ENCODE measurements around the gene HSPA12B. TPM values are rescaled to one million over a fixed set of nuclear protein-coding genes. Genes with fewer than 3 reads are reported as not detected.

The HSPA12B gene
- polyA plus RNA-seq, 2 donors: 2.0 to 2.3 TPM

- Histone ChIP-seq H3K36me3 (ENCODE audit: control insufficient read depth in 2 of 2, insufficient read depth in 2 of 2, low read length in 1 of 2) (no peaks in the 10 kb centered on the region), H3K27me3 (ENCODE audit: control insufficient read depth in 1 of 2, insufficient read depth in 2 of 2, low read length in 2 of 2) (peaks cover 0 to 3% of the 10 kb centered on the region in 2 donors)
- 77 to 78% methylated on average over 11 of the region's 11 CpGs for WGBS, 2 donors
These were observed 13.2 kb downstream of the HSPA12B start for GRCh38 chr20:3745686-3746173.

DNA sequence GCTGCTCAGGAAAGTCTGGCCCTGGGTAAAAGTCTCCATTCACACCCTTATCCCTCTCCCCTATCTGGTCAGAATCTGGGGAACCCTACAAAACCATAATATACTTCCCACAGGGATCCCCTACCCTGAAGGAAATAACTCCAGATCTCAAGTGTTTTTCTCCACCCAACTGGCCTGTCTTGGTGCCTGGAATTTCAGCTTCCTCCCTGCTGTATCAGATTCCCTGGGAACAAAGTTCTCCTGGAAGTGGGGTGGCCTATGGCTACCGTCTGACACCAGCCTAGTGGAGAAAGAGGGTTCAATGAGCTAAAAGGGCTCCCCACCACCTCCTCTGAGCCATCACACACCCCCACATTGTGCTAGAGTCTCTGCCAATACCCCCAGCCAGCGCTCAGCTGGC lies 15.0 kb downstream of the HSPA12B start:
- Histone ChIP-seq H3K4me1 (ENCODE audit: control insufficient read depth in 2 of 2, insufficient read depth in 2 of 2, low read length in 1 of 2) (peaks cover 4 to 20% of the 10 kb centered on the region in 2 donors), H3K27ac (ENCODE audit: low read depth in 2 of 2, low read length in 1 of 2) (no peak overlapping the region), H3K36me3 (ENCODE audit: control insufficient read depth in 2 of 2, insufficient read depth in 2 of 2, low read length in 1 of 2) (no peaks in the 10 kb centered on the region), H3K9me3 (ENCODE audit: control insufficient read depth in 2 of 2, insufficient read depth in 1 of 2, low read depth in 1 of 2, low read length in 1 of 2) (no peaks in the 10 kb centered on the region), H3K27me3 (ENCODE audit: control insufficient read depth in 1 of 2, insufficient read depth in 2 of 2, low read length in 2 of 2) (peaks cover 0 to 3% of the 10 kb centered on the region in 2 donors), H3K4me3 (ENCODE audit: low read depth in 1 of 2, low read length in 2 of 2) (no peak overlapping the region)
- WGBS, 2 donors: 68 to 83% methylated on average over 2 of the region's 2 CpGs

More at GRCh38 chr20:3745686-3746173, 13.2 kb downstream of the HSPA12B start:
- peaks cover 4 to 12% of the 10 kb centered on the region in 2 donors for H3K4me1 ChIP-seq (ENCODE audit: control insufficient read depth in 2 of 2, insufficient read depth in 2 of 2, low read length in 1 of 2)
- no peaks in the 10 kb centered on the region for H3K9me3 ChIP-seq (ENCODE audit: control insufficient read depth in 2 of 2, insufficient read depth in 1 of 2, low read depth in 1 of 2, low read length in 1 of 2)
- no peak overlapping the region for H3K4me3 ChIP-seq (ENCODE audit: low read depth in 1 of 2, low read length in 2 of 2)
- H3K27ac ChIP-seq (ENCODE audit: low read depth in 2 of 2, low read length in 1 of 2): no peak overlapping the region

- Histone ChIP-seq H3K27me3 (ENCODE audit: control insufficient read depth in 1 of 2, insufficient read depth in 2 of 2, low read length in 2 of 2) (peaks cover 0 to 3% of the 10 kb centered on the region in 2 donors), H3K4me3 (ENCODE audit: low read depth in 1 of 2, low read length in 2 of 2) (no peak overlapping the region), H3K4me1 (ENCODE audit: control insufficient read depth in 2 of 2, insufficient read depth in 2 of 2, low read length in 1 of 2) (peaks cover 4 to 23% of the 10 kb centered on the region in 2 donors), H3K36me3 (ENCODE audit: control insufficient read depth in 2 of 2, insufficient read depth in 2 of 2, low read length in 1 of 2) (no peaks in the 10 kb centered on the region), H3K9me3 (ENCODE audit: control insufficient read depth in 2 of 2, insufficient read depth in 1 of 2, low read depth in 1 of 2, low read length in 1 of 2) (no peaks in the 10 kb centered on the region), H3K27ac (ENCODE audit: low read depth in 2 of 2, low read length in 1 of 2) (no peak overlapping the region)
- WGBS, 2 donors: 89 to 92% methylated on average over 16 of the region's 16 CpGs
These were observed 15.6 kb downstream of the HSPA12B start for GRCh38 chr20:3748073-3748472.

GRCh38 chr20:3749087-3749688 lies 16.7 kb downstream of the HSPA12B start:
- H3K27me3 ChIP-seq (ENCODE audit: control insufficient read depth in 1 of 2, insufficient read depth in 2 of 2, low read length in 2 of 2): peaks cover 0 to 3% of the 10 kb centered on the region in 2 donors
- 72 to 73% methylated on average over 22 to 24 of the region's 24 CpGs for WGBS, 2 donors

DNA sequence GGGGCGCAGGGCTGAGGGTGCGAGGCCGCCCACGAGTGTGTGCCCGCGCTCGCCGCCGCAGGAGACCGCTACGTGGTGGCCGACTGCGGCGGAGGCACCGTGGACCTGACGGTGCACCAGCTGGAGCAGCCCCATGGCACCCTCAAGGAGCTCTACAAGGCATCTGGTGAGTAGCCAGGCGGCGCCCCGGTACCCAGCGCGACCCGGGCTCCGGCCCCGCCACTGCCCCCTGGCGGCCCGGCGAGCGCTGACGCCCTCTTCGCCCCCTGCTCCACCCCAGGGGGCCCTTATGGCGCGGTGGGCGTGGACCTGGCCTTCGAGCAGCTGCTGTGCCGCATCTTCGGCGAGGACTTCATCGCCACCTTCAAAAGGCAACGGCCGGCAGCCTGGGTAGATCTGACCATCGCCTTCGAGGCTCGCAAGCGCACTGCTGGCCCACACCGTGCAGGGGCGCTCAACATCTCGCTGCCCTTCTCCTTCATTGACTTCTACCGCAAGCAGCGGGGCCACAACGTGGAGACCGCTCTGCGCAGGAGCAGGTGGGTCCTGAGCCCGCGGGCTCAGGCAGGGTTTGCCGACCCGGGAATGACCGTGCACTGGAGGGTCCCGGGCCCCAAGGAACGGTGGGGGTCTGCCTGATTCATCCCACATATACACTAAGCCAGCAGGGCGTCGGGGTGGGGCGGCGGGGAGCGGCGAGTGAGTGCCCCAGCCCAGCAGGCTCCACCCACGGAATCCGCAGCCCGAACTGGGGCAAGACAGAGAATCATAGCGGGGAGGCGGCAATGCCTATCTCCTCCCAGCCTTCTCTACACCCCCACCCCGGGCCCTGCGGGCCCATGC lies 17.4 kb downstream of the HSPA12B start:
- Histone ChIP-seq H3K36me3 (ENCODE audit: control insufficient read depth in 2 of 2, insufficient read depth in 2 of 2, low read length in 1 of 2) (no peaks in the 10 kb centered on the region), H3K4me3 (ENCODE audit: low read depth in 1 of 2, low read length in 2 of 2) (no peak overlapping the region), H3K27me3 (ENCODE audit: control insufficient read depth in 1 of 2, insufficient read depth in 2 of 2, low read length in 2 of 2) (peaks cover 0 to 3% of the 10 kb centered on the region in 2 donors), H3K9me3 (ENCODE audit: control insufficient read depth in 2 of 2, insufficient read depth in 1 of 2, low read depth in 1 of 2, low read length in 1 of 2) (no peaks in the 10 kb centered on the region), H3K4me1 (ENCODE audit: control insufficient read depth in 2 of 2, insufficient read depth in 2 of 2, low read length in 1 of 2) (peaks cover 4 to 21% of the 10 kb centered on the region in 2 donors), H3K27ac (ENCODE audit: low read depth in 2 of 2, low read length in 1 of 2) (no peak overlapping the region)
- WGBS, 2 donors: 43 to 46% methylated on average over 66 to 72 of the region's 72 CpGs

More at GRCh38 chr20:3749087-3749688, 16.7 kb downstream of the HSPA12B start:
- H3K9me3 ChIP-seq (ENCODE audit: control insufficient read depth in 2 of 2, insufficient read depth in 1 of 2, low read depth in 1 of 2, low read length in 1 of 2): no peaks in the 10 kb centered on the region
- no peaks in the 10 kb centered on the region for H3K36me3 ChIP-seq (ENCODE audit: control insufficient read depth in 2 of 2, insufficient read depth in 2 of 2, low read length in 1 of 2)
- H3K4me3 ChIP-seq (ENCODE audit: low read depth in 1 of 2, low read length in 2 of 2): no peak overlapping the region
- H3K4me1 ChIP-seq (ENCODE audit: control insufficient read depth in 2 of 2, insufficient read depth in 2 of 2, low read length in 1 of 2): peaks cover 4 to 23% of the 10 kb centered on the region in 2 donors
- H3K27ac ChIP-seq (ENCODE audit: low read depth in 2 of 2, low read length in 1 of 2): no peak overlapping the region

DNA sequence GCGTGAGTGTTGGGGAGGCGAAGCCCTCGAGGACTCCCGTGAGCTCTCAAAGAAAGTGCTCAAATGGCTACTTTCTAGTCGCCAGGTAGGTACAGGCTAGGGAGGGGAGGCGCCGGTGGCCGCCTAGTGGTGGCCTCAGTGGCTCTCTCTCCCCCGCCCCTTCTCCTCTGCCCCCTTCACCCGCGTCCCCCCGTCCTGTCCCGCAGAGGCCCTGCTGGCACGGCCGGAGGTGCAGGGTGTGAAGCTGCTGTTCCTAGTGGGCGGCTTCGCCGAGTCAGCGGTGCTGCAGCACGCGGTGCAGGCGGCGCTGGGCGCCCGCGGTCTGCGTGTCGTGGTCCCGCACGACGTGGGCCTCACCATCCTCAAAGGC lies 18.8 kb downstream of the HSPA12B start:
- peak overlapping the region; percentile 23 to 36 for H3K4me3 ChIP-seq (ENCODE audit: low read depth in 1 of 2, low read length in 2 of 2)
- WGBS, 2 donors: 58 to 66% methylated on average over 26 to 31 of the region's 31 CpGs
- H3K4me1 ChIP-seq (ENCODE audit: control insufficient read depth in 2 of 2, insufficient read depth in 2 of 2, low read length in 1 of 2): peaks cover 4 to 21% of the 10 kb centered on the region in 2 donors
- H3K27ac ChIP-seq (ENCODE audit: low read depth in 2 of 2, low read length in 1 of 2): no peak overlapping the region
- peaks cover 0 to 3% of the 10 kb centered on the region in 2 donors for H3K27me3 ChIP-seq (ENCODE audit: control insufficient read depth in 1 of 2, insufficient read depth in 2 of 2, low read length in 2 of 2)
- H3K9me3 ChIP-seq (ENCODE audit: control insufficient read depth in 2 of 2, insufficient read depth in 1 of 2, low read depth in 1 of 2, low read length in 1 of 2): no peaks in the 10 kb centered on the region
- H3K36me3 ChIP-seq (ENCODE audit: control insufficient read depth in 2 of 2, insufficient read depth in 2 of 2, low read length in 1 of 2): peaks cover 0 to 3% of the 10 kb centered on the region in 2 donors

- Histone ChIP-seq H3K4me3 (ENCODE audit: low read depth in 1 of 2, low read length in 2 of 2) (peak overlapping the region; percentile 23 to 36), H3K27ac (ENCODE audit: low read depth in 2 of 2, low read length in 1 of 2) (no peak overlapping the region), H3K9me3 (ENCODE audit: control insufficient read depth in 2 of 2, insufficient read depth in 1 of 2, low read depth in 1 of 2, low read length in 1 of 2) (no peaks in the 10 kb centered on the region), H3K4me1 (ENCODE audit: control insufficient read depth in 2 of 2, insufficient read depth in 2 of 2, low read length in 1 of 2) (peaks cover 4 to 21% of the 10 kb centered on the region in 2 donors), H3K27me3 (ENCODE audit: control insufficient read depth in 1 of 2, insufficient read depth in 2 of 2, low read length in 2 of 2) (peaks cover 0 to 3% of the 10 kb centered on the region in 2 donors), H3K36me3 (ENCODE audit: control insufficient read depth in 2 of 2, insufficient read depth in 2 of 2, low read length in 1 of 2) (peaks cover 0 to 3% of the 10 kb centered on the region in 2 donors)
- 37 to 44% methylated on average over 85 to 95 of the region's 95 CpGs for WGBS, 2 donors
These were observed 19.3 kb downstream of the HSPA12B start for GRCh38 chr20:3751675-3752385.

- Histone ChIP-seq H3K4me1 (ENCODE audit: control insufficient read depth in 2 of 2, insufficient read depth in 2 of 2, low read length in 1 of 2) (peaks cover 4 to 21% of the 10 kb centered on the region in 2 donors), H3K27me3 (ENCODE audit: control insufficient read depth in 1 of 2, insufficient read depth in 2 of 2, low read length in 2 of 2) (peaks cover 0 to 3% of the 10 kb centered on the region in 2 donors), H3K9me3 (ENCODE audit: control insufficient read depth in 2 of 2, insufficient read depth in 1 of 2, low read depth in 1 of 2, low read length in 1 of 2) (no peaks in the 10 kb centered on the region), H3K4me3 (ENCODE audit: low read depth in 1 of 2, low read length in 2 of 2) (peak overlapping the region; percentile 23 to 36), H3K27ac (ENCODE audit: low read depth in 2 of 2, low read length in 1 of 2) (no peak overlapping the region), H3K36me3 (ENCODE audit: control insufficient read depth in 2 of 2, insufficient read depth in 2 of 2, low read length in 1 of 2) (peaks cover 0 to 3% of the 10 kb centered on the region in 2 donors)
- WGBS, 2 donors: 26 to 36% methylated on average over 13 of the region's 13 CpGs
These were observed 19.9 kb downstream of the HSPA12B start for GRCh38 chr20:3752386-3752759.

GRCh38 chr20:3753098-3753497 lies 20.6 kb downstream of the HSPA12B start:
- H3K9me3 ChIP-seq (ENCODE audit: control insufficient read depth in 2 of 2, insufficient read depth in 1 of 2, low read depth in 1 of 2, low read length in 1 of 2): no peaks in the 10 kb centered on the region
- peaks cover 0 to 3% of the 10 kb centered on the region in 2 donors for H3K27me3 ChIP-seq (ENCODE audit: control insufficient read depth in 1 of 2, insufficient read depth in 2 of 2, low read length in 2 of 2)
- H3K4me1 ChIP-seq (ENCODE audit: control insufficient read depth in 2 of 2, insufficient read depth in 2 of 2, low read length in 1 of 2): peaks cover 4 to 21% of the 10 kb centered on the region in 2 donors
- H3K36me3 ChIP-seq (ENCODE audit: control insufficient read depth in 2 of 2, insufficient read depth in 2 of 2, low read length in 1 of 2): peaks cover 0 to 4% of the 10 kb centered on the region in 2 donors
- WGBS, 2 donors: 43 to 51% methylated on average over 4 of the region's 4 CpGs
- H3K27ac ChIP-seq (ENCODE audit: low read depth in 2 of 2, low read length in 1 of 2): no peak overlapping the region
- no peak overlapping the region for H3K4me3 ChIP-seq (ENCODE audit: low read depth in 1 of 2, low read length in 2 of 2)
